Astrocyte of the cerebellum (primary cell): ENCODE results near the gene APOE.
"Not testable (repeated sequence)": the region's sequence is repeated elsewhere in the genome, so short reads cannot be mapped to it uniquely, and the experiment has no call there.

Experiments used
- DNase-seq: peaks from one replicate; pipeline ENCODE4 v3.0.0-alpha.2; 2011; ENCODE audit warnings: low read depth
- H3K4me3 ChIP-seq: 2 replicates; pipeline ENCODE4 v1.5.1; 2011; ENCODE audit warnings: mild to moderate bottlenecking, low read depth, low read length, moderate library complexity
- in situ Hi-C: cut with HindIII; loops from 2 replicates; pipeline ENCODE4 v1.10.0; 2017; ENCODE audit warnings: low sequenced_read_pairs
- TF ChIP-seq, protein P1 (sequence below): IDR thresholded peaks from 2 replicates; pipeline ENCODE4 v1.5.1; 2012; ENCODE audit warnings: low read length, low read depth, moderate library complexity, mild to moderate bottlenecking; ENCODE audit errors: missing control alignments

Gene APOE

DNA sequence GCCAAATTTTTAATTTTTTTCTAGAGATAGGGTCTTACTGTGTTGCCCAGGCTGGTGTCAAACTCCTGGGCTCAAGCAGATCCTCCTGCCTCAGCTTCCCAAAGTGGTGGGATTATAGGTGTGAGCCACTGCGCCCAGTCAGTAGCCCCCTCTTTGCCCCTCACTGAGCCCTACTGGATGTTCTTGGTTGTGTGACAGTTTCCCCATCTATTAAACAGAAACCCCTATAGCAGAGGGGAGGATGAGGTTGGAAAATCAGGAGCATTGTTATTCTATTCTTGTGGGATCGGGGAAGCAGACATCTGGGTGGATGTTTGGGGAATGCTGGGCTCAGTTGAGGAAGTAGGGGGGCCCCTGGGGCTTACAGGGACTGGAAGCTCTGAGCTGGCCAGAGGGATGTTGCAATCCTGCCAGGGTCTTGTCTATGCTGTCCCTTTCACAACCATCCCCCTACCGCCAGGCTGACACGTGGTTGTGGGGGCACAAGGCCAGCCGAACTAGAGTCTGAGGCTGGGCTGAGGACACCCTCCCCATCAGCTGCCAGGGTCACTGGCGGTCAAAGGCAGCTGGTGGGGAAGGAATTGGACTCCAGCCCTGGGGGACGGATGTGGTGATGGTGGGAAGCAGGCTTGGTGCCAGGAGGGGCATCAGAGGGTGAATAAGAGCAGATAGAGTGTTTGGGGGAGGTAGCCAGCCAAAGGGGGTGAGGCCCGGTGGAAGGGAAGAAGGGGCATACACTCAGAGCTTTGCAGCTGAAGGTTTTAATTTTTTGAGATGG lies 19.7 kb downstream of the APOE start:
- TF ChIP-seq, protein P1, sequence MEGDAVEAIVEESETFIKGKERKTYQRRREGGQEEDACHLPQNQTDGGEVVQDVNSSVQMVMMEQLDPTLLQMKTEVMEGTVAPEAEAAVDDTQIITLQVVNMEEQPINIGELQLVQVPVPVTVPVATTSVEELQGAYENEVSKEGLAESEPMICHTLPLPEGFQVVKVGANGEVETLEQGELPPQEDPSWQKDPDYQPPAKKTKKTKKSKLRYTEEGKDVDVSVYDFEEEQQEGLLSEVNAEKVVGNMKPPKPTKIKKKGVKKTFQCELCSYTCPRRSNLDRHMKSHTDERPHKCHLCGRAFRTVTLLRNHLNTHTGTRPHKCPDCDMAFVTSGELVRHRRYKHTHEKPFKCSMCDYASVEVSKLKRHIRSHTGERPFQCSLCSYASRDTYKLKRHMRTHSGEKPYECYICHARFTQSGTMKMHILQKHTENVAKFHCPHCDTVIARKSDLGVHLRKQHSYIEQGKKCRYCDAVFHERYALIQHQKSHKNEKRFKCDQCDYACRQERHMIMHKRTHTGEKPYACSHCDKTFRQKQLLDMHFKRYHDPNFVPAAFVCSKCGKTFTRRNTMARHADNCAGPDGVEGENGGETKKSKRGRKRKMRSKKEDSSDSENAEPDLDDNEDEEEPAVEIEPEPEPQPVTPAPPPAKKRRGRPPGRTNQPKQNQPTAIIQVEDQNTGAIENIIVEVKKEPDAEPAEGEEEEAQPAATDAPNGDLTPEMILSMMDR = no peak
- no peak overlapping the region for H3K4me3 ChIP-seq
- no peak for DNase-seq
- in situ Hi-C loops = no loop called here

DNA sequence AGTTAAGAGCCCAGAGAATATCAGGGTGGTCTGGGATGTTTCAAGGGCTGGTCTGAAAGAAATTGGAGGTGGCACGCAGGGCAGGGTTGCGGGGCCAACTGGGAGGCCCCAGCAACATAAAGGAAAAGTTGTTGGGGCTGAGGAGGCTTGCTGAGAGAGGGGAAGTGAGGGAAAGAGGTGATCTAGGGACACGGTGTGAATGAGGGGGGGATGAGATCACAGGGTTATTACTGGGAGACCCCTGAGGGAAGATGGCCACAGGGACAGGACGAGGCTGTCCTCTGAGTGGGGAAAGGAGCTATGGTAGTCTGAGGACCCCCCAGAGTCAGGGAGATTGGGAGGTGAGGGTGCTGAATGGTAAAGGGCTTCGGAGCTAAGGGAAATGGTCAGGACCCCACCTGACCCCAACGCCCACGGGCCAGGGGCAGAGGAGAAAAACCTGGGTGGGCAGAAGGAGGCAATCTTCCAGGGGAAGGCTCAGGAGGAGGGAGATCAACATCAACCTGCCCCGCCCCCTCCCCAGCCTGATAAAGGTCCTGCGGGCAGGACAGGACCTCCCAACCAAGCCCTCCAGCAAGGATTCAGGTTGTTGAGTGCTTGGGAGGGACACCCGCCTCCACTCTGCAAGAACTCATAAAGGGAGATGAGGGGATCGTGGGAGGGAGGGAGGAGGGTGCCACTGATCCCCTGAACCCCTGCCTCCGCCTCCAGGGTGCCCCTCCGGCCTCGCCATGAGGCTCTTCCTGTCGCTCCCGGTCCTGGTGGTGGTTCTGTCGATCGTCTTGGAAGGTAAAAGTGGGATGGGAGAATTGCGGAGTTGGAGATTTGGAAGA lies 20.9 kb downstream of the APOE start:
- not testable (repeated sequence) for DNase-seq, H3K4me3 ChIP-seq

DNA sequence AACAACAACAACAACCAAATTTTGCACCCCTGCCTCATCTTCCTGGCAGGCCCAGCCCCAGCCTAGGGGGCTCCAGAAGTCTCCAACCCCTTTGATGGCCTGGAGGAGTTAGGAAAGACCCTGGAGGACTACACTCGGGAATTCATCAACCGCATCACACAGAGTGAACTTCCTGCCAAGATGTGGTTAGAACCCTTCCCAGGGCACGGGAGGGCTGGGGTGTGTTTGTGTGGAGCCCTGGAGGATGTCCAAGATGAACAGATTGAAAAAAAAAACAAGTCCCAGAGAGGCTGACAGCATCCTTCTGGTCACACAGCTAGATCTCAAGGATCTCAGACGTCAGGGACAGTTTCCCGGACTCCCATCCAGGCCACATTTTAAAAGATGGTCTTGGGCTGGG lies 22.1 kb downstream of the APOE start:
- DNase-seq = peak; percentile 57
- in situ Hi-C loops = no loop called here
- H3K4me3 ChIP-seq = no peak overlapping the region
- TF ChIP-seq, protein P1 = no peak

More for the DNA sequence above, 20.9 kb downstream of the APOE start:
- in situ Hi-C loops = not testable (repeated sequence)

DNA sequence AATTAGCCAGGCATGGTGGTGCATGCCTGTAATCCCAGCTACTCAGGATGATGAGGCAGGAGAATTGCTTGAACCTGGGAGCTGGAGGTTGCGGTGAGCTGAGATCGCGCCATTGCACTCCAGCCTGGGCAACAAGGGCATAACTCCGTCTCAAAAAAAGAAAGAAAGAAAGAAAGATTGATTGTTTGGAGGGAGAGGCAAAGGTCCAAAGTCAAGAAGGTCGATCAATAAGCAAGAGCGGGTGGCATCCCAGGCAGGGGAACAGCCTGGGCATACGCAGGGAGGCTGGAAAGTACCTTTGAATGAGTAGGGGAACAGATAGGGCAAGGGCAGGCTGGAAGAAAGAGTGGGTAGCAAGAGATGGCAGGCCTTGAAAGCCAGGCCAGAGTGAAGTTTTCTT lies 24.5 kb downstream of the APOE start:
- in situ Hi-C loops = no loop called here
- no peak overlapping the region for H3K4me3 ChIP-seq
- no peak for DNase-seq
- TF ChIP-seq, protein P1 = no peak

DNA sequence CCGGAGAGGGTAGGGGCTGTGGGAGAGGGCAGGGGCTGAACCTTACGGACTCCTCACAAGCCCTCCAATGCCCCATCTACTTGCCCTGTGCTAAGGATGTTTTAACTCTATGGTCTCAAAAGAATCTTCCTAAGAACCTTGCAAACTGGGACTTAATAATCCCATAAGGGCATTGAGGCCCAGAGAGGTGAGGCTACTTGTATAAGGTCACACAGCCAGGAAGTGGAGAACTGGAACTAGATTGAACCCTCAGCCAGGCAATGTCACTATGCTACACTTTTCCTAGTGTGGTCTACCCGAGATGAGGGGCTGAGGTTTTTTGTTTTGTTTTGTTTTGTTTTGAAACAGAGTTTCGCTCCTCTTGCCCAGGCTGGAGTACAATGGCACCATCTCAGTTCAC lies 25.9 kb downstream of the APOE start:
- no peak overlapping the region for H3K4me3 ChIP-seq
- in situ Hi-C loops = no loop called here
- DNase-seq = no peak
- TF ChIP-seq, protein P1 = no peak

DNA sequence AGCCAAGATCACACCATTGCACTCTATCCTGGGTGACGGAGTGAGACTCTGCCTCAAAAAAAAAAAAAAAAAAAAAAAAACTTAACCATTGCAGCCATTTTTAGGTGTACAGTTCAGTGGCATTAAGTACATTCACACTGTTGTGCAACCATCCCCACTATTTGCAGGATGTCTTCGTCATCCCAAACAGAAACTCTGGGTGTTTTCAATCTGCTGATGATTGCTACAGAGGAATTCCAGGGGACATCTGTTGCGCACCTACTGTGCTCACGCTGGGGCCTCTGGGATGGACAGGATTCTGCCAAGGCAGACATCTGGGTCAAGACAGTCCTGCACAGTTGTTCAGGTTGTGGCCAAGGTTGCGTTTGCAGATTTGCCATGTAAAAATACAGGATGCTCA lies 34.1 kb downstream of the APOE start:
- in situ Hi-C loops = no loop called here
- TF ChIP-seq, protein P1 = no peak
- no peak for DNase-seq

DNA sequence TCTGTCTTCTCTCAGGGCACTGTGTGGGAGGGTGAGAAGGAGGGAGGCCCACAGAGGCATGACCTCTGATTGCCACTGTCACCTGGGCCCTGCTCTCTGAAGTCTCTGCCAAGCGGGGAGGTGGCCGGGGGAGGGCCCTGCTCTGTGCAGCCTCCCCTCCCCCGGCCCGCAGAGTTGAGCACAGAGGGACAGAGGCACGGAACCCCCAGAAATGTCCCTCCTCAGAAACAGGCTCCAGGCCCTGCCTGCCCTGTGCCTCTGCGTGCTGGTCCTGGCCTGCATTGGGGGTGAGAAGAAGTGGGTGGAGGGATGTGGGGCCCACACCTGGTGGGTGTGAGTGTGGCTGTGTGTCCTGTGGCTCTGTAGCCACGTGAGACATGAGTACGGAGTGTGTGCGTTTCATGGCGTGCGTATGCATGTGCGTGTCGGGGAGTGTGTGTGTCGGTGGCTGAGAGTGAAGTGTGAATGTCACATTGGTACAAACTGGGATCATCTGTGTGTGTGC lies 36.5 kb downstream of the APOE start, which contains the start of gene APOC4:
TSS of gene APOC4 (plus strand) at position 171 of the 505 bp plus-strand sequence. CDS start at position 212, 41 bp downstream.
- TF ChIP-seq, protein P1 = no peak
- DNase-seq = no peak
- H3K4me3 ChIP-seq = no peak within 1 kb of the TSS
- in situ Hi-C loops = no loop called here

More for the DNA sequence above, 34.1 kb downstream of the APOE start:
- H3K4me3 ChIP-seq = no peak overlapping the region
